C1 segment of cervical spinal cord (tissue), 14 donors: ENCODE results near the gene FPR1.

ENCODE experiments used
- DNase-seq, 14 donors: peaks; one replicate each; lab custom pipeline; 2025; lab: John Stamatoyannopoulos, UW

FPR1 gene

GRCh38 chr19:51706296-51706695 lies 45.4 kb downstream of the FPR1 start:
- DNase-seq, result no peak

- DNase-seq, result no peak
Measured at GRCh38 chr19:51704626-51705025, 47.1 kb downstream of the FPR1 start.

- DNase-seq, result peak; percentile 78 to 94 (median 88)
Measured at GRCh38 chr19:51703575-51704515, 47.8 kb downstream of the FPR1 start.

- DNase-seq, result peak in 3 of 14 donors; percentile 27 to 49 (median 27)
Measured at GRCh38 chr19:51702825-51703574, 48.7 kb downstream of the FPR1 start.

GRCh38 chr19:51702103-51702824 lies 49.4 kb downstream of the FPR1 start:
- DNase-seq, result peak in 8 of 14 donors; percentile 9 to 48 (median 31)

GRCh38 chr19:51701468-51702100 lies 50.1 kb downstream of the FPR1 start:
- DNase-seq, result no peak

GRCh38 chr19:51699170-51699569 lies 52.5 kb downstream of the FPR1 start:
- DNase-seq, result no peak

GRCh38 chr19:51698296-51698695 lies 53.4 kb downstream of the FPR1 start:
- DNase-seq, result no peak

- DNase-seq, result no peak
Measured at GRCh38 chr19:51697169-51697776, 54.4 kb downstream of the FPR1 start.

- no peak for DNase-seq
Measured at GRCh38 chr19:51696606-51697005, 55.1 kb downstream of the FPR1 start.
